ENCODE data around the gene FOXN1. TPM values are rescaled to one million over a fixed set of nuclear protein-coding genes. Genes with fewer than 3 reads are reported as not detected.

Gene FOXN1
- total RNA-seq, 1 donor from 2014 or later, result 1.0 TPM

- H3K9me3 Mint-ChIP-seq, result no peaks in the 10 kb centered on the region
- no peak overlapping the region for H3K4me3 Mint-ChIP-seq
- no peak for TF ChIP-seq CTCF (conservative IDR thresholded peaks at IDR 0.05)
- DNase-seq (ENCODE audit: extremely low spot score, unreplicated experiment), result no peak
- H3K36me3 Mint-ChIP-seq, result no peaks in the 10 kb centered on the region
- H3K27me3 Mint-ChIP-seq, result no peaks in the 10 kb centered on the region
- H3K27ac Mint-ChIP-seq, result no peak overlapping the region
- peaks cover 21% of the 10 kb centered on the region for H3K4me1 Mint-ChIP-seq (ENCODE audit: unreplicated experiment)
These were observed 25.2 kb upstream of the FOXN1 start for GRCh38 chr17:28480799-28481571.

GRCh38 chr17:28482551-28483199 lies 23.5 kb upstream of the FOXN1 start:
- Mint-ChIP-seq H3K4me3 (no peak overlapping the region), H3K4me1 (ENCODE audit: unreplicated experiment) (peaks cover 25% of the 10 kb centered on the region), H3K27ac (no peak overlapping the region), H3K36me3 (no peaks in the 10 kb centered on the region), H3K9me3 (no peaks in the 10 kb centered on the region), H3K27me3 (no peaks in the 10 kb centered on the region)
- no peak for DNase-seq (ENCODE audit: extremely low spot score, unreplicated experiment)
- TF ChIP-seq CTCF (conservative IDR thresholded peaks at IDR 0.05), result no peak

- DNase-seq (ENCODE audit: extremely low spot score, unreplicated experiment), result no peak
- Mint-ChIP-seq H3K4me3 (no peak overlapping the region), H3K9me3 (no peaks in the 10 kb centered on the region), H3K27me3 (no peaks in the 10 kb centered on the region), H3K36me3 (no peaks in the 10 kb centered on the region), H3K27ac (no peak overlapping the region), H3K4me1 (ENCODE audit: unreplicated experiment) (peaks cover 30% of the 10 kb centered on the region)
- TF ChIP-seq CTCF (conservative IDR thresholded peaks at IDR 0.05), result no peak
These were observed 21.9 kb upstream of the FOXN1 start for GRCh38 chr17:28484296-28484695.

- no peak for TF ChIP-seq CTCF (conservative IDR thresholded peaks at IDR 0.05)
- Mint-ChIP-seq H3K27ac (no peak overlapping the region), H3K36me3 (no peaks in the 10 kb centered on the region), H3K9me3 (no peaks in the 10 kb centered on the region), H3K4me1 (ENCODE audit: unreplicated experiment) (peaks cover 31% of the 10 kb centered on the region), H3K4me3 (no peak overlapping the region), H3K27me3 (no peaks in the 10 kb centered on the region)
- DNase-seq (ENCODE audit: extremely low spot score, unreplicated experiment), result no peak
These were observed 21.1 kb upstream of the FOXN1 start for GRCh38 chr17:28485049-28485448.

- no peak overlapping the region for H3K4me3 Mint-ChIP-seq
- no peaks in the 10 kb centered on the region for H3K27me3 Mint-ChIP-seq
These were observed 18.1 kb upstream of the FOXN1 start for GRCh38 chr17:28487881-28488532.

More at GRCh38 chr17:28487881-28488532, 18.1 kb upstream of the FOXN1 start:
- DNase-seq (ENCODE audit: extremely low spot score, unreplicated experiment), result no peak
- TF ChIP-seq CTCF (conservative IDR thresholded peaks at IDR 0.05), result no peak
- peaks cover 36% of the 10 kb centered on the region for H3K4me1 Mint-ChIP-seq (ENCODE audit: unreplicated experiment)
- H3K36me3 Mint-ChIP-seq, result no peaks in the 10 kb centered on the region
- peak overlapping the region; percentile 21 for H3K27ac Mint-ChIP-seq
- H3K9me3 Mint-ChIP-seq, result no peaks in the 10 kb centered on the region
